NOMO-1 treated with DMSO at 0.1 percent for 48 hours (cell line): ENCODE results near the gene FAM98C.
"Not testable (repeated sequence)": the region's sequence is repeated elsewhere in the genome, so short reads cannot be mapped to it uniquely, and the experiment has no call there.

Experiments used
- DNase-seq: peaks from one replicate; lab custom pipeline; 2025; ENCODE audit not compliant: unreplicated experiment; lab: John Stamatoyannopoulos, UW

Gene FAM98C

DNA sequence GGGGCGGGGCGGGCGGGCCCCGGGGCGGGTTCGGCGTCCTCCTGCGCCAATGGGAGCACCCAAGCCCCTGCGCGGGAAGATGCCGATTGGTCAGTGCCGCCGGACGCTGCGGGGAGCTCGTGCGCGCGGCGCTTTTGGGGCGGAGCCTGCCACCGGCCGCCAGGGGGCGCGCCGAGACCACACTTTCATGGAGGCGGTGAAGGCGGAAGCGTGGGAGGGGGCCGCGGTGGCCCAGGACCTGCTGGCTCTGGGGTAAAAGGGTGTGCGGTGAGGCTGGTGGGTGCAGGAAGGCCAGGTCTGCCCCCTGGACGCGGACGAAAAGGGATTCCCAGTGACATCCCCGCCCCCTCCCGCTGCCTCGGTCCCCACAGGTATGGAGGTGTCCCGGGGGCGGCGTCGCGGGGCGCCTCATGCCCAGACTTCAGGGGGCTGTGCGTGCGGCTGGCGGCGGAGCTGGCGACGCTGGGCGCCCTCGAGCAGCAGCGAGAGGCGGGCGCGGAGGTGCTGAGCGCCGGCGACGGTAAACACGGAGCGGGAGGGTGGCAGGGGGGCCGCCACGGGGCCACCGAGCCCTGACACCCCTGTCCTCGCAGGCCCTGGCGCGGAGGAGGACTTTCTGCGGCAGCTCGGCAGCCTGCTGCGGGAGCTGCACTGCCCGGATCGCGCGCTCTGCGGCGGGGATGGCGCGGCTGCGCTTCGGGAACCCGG, at the start of gene FAM98C:
Gene FAM98C, plus strand, starts transcription at position 127 of the 708 bp plus-strand sequence. Its CDS starts 61 bp downstream, at position 188.
- DNase-seq = peak; percentile 97

DNA sequence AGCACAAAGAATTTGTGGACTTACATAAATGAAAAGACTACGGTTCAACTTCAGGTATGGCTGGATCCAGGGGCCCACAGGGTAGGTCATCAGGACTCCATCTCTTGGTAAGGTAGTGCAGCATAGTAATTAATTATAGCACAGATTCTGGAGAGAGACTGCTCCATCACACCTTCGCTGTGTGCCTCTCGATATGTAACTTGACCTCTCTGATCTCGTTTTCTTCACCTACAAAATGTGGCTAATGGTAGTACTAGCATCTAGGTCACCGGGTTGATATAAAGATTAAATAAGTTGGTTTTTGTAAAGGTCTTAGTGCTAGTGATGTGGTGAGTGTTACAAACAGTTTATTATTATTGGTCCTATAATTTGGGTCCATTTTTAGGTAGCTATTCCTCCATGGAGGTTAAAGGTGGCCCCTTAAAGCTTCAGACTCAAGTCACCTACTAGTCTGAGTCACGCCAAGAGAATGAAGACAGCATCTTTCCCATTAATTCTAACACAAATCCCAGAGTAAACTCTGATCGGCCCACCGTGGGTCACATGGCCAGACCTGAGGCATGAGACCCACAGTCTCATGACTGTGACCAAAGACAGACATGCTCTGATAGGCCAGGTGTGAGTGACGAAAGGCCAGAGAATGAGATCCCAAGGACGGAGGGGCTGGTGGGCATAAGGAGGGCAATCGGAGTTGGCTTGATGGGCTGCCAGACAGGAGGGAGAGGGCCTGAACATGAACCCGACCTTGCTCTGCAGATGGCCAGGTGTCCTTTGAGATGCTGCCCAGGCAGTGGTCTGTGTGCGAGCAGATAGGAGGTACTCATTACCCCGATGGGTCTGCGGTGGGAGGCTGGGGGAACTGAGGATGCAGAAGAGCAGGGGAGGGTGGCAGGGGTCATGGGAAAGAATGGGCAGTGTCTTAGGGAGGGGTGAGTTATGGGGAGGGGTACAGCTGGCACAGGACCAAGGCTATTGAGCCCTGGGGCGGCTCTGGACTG, 46.9 kb upstream of the FAM98C start:
- DNase-seq = no peak

DNA sequence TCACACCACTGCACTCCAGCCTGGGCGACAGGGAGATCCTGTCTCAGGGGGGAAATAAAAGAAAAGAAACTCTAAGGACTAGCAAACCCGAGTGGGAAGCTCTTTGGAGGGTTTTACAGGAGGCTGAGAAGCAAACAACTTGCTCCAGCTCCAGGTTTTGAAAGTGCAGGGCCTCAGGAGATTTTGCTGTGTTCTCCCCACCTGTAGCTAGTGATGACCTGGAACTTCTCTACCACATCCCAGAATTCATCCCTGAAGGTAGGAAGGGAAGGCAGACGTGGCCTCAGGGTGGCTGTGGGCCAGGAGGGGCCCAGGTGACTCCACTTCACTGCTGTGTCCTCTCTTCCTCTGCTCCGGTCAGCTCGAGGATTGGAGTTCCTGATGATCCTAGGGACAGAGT, 44.8 kb upstream of the FAM98C start:
- no peak for DNase-seq

DNA sequence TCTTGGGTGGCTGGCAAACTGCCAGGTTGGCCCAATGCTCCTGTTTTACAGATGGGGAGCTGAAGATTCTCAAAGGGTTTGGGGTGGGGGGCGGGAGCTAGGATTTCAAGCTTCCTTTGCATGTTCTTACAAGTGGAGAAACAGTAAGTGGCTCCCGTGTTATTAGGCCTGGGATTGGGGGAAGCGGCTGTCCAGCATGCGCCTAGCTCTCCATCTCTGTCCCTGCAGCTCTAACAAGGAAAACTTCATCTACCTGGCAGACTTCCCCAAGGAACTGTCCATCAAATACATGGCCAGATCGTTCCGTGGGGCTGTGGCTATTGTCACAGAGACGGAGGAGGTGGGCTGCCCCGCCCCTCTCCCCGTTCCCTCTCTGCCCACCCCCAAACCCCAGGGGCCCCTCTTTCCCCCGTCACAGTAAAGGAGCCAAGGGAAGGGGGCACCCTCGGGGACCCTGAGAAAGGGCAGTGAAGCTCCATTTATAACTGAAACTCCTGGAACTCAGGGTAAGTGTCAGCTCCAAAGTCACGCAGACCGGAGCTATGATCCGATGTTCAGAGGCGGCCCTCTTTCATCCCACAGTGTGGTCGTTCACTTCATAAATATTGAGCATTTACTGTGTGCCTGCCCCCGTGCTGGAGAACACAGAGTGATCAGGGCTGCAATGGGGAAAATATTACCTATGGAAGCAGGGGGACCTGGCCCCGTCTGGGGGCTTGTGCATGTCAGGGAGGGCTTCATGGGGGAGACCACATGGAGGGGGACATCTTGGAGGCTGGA, 43.5 kb upstream of the FAM98C start:
- DNase-seq = no peak

DNA sequence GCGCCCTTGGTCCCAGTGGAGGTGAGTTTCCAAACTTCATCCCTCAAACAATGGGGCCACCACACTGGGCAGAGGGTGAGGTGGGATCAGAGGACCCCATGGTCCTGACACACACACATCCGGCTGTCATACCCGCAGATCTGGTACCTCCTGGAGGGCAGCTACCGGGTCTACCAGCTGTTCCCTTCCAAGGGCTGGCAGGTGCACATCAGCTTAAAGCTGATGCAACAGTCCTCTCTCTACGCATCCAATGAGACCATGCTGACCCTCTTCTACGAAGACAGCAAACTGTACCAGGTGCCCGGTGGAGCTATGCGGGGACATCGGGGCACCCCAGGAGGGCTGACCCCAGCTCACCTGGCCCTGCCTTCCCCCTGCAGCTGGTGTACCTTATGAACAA, 42.5 kb upstream of the FAM98C start:
- DNase-seq = no peak

DNA sequence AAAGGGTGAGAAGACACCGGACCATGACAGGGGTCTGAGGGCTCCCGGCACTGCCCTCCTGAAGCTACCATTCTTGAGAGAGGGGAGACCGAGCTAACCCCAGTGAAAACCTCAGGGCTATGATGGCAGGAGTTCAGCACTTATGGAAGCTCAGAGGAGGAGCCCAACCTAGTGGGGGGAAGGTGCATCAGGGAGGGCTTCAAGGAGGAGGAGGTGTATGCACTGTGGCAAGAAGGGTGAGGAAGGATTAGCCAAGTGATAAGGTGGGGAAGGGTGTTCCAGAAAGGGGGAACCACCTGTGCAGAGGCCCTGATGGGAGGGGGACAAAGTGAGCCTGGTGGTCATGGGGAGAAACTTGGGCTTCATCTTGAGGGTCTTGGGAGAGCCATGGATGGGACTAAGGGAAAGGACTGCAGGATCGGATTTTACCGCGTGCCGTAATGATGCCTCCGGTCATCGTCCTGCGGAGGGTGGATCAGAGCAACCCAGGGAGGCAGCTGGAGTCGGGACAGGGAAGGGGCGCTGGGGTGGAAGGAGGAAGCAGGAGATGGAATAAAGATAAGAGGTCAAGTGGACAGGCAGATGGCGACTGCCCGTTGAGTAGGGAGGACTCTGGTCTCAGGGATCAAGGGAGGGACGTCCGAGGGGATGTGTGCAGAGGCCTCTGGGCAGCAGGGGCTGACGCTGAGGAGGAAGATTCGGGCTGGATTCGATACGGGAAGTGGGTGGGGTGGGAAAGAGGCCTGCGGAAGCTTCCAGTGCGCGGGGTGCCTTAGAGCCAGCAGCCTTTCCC, 41.9 kb upstream of the FAM98C start:
- DNase-seq = no peak

DNA sequence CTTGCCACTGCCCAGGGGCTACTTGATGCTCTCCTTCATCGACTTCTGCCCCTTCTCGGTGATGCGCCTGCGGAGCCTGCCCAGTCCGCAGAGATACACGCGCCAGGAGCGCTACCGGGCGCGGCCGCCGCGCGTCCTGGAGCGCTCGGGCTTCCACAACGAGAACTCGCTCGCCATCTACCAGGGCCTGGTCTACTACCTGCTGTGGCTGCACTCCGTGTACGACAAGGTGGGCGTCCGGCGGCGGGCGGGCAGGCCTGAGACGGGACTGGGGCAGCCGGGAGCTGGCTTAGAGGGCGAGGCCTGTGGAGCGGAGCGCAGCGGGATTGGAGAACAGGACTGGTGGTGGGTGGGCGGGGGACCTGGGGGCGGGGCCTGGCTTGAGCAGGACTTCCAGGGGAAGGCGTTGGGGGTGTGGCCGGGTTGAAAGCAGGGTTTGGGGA, 41.2 kb upstream of the FAM98C start:
- DNase-seq = peak; percentile 79

DNA sequence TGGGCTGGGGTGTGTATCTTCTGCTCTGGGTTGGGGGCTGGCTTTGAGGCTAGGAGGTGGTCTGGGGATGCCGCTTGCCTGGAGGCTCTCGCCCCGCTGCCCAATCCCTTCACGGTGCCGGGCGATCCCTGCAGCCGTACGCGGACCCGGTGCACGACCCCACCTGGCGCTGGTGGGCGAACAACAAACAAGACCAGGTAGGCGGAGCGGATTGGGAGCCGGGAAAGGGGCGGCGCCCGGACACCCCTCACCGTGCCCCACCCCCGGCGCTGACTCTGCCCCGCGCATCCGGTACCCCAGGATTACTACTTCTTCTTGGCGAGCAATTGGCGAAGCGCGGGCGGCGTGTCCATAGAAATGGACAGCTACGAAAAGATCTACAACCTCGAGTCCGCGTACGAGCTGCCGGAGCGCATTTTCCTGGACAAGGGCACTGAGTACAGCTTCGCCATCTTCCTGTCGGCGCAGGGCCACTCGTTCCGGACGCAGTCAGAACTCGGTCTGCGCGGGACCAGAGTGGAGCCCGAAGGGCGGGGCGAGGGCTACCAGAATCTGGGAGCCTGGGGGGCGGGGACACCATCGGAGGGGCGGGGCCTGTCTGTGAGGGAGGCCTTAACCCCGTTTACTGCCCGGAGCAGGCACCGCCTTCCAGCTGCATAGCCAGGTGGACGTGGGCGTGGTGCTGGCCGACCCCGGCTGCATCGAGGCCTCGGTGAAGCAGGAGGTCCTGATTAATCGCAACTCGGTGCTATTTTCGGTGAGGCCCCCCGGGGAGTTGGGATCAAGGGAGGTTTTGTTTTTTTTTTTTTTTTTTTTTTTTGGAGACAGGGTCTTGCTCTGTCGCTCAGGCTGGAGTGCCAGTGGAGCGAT, 40.6 kb upstream of the FAM98C start:
- DNase-seq = peak; percentile 75

DNA sequence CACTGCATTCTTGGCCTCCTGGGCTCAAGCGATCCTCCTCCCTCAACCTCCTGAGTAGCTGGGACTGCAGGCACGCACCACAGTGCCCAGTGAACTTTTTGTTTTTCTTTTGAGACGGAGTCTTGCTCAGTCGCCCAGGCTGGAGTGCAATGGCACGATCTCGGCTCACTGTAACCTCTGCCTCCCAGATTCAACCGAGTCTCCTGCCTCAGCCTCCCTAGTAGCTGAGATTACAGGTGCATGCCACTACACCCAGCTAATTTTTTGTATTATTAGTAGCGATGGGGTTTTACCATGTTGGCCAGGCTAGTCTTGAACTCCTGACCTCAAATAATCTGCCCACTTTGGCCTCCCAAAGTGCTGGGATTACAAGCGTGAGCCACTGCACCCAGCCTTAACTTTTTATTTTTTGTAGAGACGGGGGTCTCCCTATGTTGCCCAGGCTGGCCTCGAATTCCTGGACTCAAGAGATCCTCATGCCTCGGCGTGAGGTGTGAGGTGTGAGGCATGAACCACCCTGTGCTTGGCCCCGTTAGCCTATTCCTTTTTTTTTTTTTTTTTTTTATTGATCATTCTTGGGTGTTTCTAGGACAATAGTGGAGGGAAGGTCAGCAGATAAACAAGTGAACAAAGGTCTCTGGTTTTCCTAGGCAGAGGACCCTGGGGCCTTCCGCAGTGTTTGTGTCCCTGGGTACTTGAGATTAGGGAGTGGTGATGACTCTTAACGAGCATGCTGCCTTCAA, 39.8 kb upstream of the FAM98C start:
- not testable (repeated sequence) for DNase-seq

DNA sequence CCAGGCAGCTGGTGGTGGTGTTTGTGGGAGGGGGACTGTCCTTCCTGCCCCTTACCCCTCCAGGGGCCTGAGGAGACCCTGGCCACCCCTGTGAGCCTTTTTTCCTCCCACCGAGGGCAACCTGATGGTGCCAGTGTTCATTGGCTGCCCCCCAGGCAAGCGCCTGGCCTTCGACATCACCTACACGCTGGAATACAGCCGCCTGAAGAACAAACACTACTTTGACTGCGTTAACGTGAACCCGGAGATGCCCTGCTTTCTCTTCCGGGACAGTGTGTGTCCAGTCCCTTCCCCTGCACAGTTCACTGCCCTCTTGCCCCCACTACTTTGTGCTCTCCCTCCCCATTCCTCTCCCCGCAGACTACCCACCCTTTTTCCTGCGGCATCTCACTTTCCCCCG, 35.9 kb upstream of the FAM98C start:
- DNase-seq = no peak

DNA sequence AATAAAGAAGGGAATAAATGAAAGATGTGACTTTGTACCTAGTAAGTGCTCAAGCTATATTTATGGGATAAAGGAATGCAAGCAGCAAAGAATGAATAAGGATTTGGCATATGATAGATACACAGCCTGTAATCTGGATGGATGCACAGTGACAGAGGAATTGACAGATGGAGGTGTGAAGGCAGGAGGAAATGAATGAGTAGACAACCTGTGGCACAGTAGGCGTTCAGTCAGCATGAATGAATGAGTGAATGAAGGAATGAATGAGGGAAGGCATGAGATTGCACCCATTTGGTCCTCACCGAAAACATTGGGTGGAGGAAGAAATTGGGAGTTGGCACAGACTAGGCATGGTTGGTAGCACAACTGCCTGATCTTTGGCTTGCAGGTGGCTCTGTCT, 33.3 kb upstream of the FAM98C start:
- DNase-seq = no peak

DNA sequence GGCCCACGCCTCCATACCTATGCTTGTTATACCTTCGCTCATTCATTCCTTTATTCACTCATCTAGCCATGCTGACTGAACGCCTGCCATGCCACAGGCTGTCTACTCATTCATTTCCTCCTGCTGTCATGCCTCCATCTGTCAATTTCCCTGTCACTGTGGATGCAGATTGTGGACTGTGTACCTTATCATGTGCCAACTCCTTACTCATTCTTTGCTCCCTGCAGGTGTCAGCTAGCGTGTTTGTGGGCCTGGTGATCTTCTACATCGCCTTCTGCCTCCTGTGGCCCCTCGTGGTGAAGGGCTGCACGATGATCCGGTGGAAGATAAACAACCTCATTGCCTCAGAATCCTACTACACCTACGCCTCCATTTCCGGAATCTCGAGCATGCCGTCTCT, 32.6 kb upstream of the FAM98C start:
- DNase-seq = no peak

DNA sequence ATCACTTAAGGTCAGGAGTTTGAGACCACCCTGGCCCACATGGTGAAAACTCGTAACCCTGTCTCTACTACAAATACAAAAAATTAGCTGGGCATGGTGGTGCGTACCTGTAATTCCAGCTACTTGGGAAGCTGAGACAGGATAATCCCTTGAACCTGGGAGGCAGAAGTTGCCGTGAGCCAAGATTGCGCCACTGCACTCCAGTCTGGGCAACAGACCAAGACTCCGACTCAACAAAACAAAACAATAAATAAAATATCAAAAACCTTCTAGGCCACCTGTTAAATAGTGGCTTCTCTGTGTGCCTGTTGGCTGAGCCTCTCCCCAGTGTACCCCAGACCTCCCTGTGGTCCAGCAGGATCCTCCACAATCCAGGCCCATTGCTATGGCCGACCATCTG, 31.8 kb upstream of the FAM98C start:
- no peak for DNase-seq

DNA sequence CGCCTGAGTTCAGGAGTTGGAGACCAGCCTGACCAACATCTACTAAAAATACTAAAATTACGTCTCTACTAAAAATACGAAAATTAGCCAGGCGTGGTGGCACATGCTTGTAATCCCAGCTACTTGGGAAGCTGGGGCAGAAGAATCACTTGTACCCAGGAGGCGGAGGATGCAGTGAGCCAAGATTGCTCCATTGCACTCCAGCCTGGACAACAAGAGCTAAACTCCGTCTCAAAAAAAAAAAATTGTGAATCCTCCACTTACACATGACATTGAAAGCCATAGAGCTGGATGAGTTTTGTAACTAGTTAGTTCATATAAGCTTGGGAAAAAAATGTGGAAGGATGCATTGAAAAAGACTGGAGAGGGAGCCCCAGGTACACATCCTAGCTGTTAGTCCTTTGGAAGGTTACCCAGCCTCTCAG, 29.0 kb upstream of the FAM98C start:
- DNase-seq = no peak

DNA sequence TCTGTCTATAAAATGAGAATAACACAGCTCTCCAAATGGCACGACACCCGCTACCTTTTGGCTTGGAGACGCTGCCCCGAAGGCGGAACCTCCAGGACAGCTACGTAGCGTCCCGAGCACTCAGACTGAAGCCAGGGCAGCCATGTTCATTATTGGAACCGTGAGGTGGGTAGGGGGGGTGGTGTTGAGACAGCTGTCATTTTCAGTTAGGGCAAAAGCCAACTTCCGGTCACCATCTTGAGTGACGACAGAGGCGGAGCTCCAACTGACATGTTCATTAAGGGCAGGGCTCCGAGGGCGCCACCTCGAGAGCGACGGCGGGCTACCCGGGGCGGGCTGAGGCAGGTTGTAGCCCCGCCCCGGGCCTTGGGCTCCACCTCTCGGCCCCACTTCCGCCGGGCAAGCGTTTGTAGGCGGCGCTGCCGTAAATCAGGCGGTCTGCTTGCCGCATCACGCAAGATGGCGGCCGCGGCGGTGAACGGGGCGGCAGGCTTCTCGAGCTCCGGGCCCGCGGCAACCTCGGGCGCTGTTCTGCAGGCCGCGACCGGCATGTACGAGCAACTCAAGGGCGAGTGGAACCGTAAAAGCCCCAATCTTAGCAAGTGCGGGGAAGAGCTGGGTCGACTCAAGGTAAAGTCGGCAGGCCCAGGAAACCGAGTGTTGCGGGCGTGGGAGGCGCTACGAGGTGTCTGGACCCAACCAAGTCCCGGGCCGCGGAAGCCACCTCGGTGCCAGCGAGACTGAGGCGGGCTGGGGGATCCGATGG, 28.4 kb upstream of the FAM98C start, which contains the start of gene PSMD8:
Gene PSMD8, plus strand, starts transcription at position 240 of the 766 bp plus-strand sequence. Its CDS starts 31 bp downstream, at position 271.
- DNase-seq = peak; percentile 100

DNA sequence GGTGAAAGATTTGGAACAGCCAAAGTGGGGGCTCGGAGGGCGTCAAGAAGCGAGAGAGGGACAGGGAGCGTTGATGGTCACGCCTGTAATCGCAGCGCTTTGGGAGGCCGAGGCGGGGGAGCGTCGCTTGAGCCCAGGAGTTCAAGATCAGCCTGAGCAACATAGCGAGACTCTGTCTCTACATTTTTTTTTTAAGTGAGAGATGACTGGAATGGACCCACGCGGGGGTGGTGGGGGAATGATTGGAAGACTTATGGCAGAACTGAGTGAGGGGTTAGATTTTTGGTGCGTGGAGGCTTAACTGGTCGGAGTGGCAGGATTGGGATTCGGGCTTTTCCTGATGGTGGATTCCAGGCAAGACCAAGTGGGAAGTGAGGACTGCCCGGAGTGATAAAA, 27.8 kb upstream of the FAM98C start:
- no peak for DNase-seq

DNA sequence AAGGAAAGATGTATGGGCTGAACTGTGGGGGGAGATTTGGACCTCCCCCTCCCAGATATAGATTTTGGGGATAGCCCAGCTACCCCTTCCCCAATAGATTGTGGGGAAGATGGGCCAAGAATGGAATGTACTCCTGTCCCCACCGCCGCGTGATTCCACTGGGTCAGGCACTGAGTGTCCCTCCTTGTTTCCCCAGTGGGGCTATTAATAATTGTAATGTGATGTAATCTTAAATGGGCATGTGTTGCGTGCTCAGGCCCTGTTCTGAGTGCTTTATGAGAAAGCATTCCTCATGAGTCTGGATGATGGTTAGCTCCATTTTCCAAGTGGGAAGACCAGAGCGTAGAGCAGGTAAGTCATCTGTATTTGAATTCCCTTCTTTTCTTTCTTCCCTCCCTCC, 27.1 kb upstream of the FAM98C start:
- no peak for DNase-seq

DNA sequence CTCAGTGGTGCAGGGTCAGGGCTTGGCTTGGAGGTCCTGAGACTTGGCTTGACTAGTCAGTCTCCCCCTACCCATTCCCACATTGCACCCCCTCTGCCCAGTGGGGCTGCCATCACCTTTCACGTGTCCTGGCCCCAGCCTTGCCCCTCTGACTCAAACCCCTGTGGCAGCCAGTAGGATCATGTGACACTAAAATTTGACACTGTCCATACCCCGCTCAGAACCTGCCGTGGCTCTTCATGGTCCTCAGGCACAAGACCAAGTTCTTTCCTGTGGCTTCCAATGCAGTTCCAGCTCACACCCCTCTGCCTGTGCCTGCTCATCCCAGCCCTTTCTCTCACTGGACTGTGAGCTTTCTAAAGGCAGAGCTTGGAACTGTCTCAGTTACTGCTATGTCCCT, 26.3 kb upstream of the FAM98C start:
- no peak for DNase-seq
